ENCODE measurements around the gene CYB5A.

- TF ChIP-seq CTCF (IDR thresholded peaks at IDR 0.05; ENCODE audit: low read length) (no peak), EZH2 (optimal IDR thresholded peaks at IDR 0.05; ENCODE audit: low read depth, low read length) (no peak)
These were observed 13.7 kb downstream of the CYB5A start for GRCh38 chr18:74278058-74278457.
